Activated CD4-positive, alpha-beta T cell treated with anti-CD3 and anti-CD28 coated beads, Interleukin-2, amount 50 U/mL, for 48 hours (primary cell): ENCODE measurements around the gene CACNB2.
A peak's percentile ranks its signal among the peaks of the same experiment; 100 is the strongest.

Experiments used
- DNase-seq, 2 experiments: peaks; one replicate each; pipeline ENCODE4 v3.0.0-alpha.2; 2020

CACNB2 gene

GRCh38 chr10:18140149-18140956, at the start of gene CACNB2:
Gene CACNB2, plus strand, starts transcription at chr10:18140424.
- DNase-seq = peak in 1 of 2 experiments; percentile 5

GRCh38 chr10:18094332-18094731, 45.9 kb upstream of the CACNB2 start:
- no peak for DNase-seq

GRCh38 chr10:18094793-18095192, 45.4 kb upstream of the CACNB2 start:
- no peak for DNase-seq

GRCh38 chr10:18097524-18097923, 42.7 kb upstream of the CACNB2 start:
- no peak for DNase-seq

GRCh38 chr10:18098201-18098600, 42.0 kb upstream of the CACNB2 start:
- DNase-seq = no peak

DNA sequence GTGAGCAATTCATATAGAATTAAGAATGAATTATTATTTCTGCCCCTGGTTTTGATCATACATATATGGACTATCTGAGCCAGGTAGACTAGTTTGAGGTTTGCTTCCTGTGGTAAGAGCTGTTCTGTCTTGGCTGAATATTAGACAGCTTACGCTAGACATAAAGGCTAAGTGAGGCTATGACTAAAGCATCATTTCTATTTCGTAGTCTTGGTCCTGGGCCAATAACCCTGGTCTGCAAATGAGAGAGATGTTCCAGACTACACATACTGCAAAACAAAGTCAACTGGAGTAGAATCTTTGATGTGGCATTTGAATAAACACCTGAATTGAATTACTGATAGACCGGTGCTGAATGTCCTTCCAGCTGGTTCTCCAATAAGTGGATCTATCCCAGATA, 40.8 kb upstream of the CACNB2 start:
- DNase-seq = no peak

DNA sequence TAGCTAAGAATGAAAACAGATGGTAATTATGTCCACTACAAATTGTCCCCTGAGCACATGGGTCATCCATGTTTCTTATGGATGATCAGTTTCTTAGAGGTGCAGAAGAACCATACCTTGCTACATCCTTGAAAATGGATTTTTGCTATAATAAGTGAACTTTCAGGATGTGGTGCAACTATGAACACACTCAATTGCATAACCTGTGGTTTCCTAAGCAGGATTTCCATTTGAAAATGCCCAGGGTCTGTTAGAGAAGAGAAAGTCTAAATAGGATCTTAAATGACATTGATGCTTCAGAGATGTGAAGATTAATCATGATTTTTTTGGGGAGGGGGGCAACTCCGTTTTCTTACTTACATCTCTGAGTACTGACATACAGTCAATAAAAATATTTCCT, 39.6 kb upstream of the CACNB2 start:
- DNase-seq = no peak

DNA sequence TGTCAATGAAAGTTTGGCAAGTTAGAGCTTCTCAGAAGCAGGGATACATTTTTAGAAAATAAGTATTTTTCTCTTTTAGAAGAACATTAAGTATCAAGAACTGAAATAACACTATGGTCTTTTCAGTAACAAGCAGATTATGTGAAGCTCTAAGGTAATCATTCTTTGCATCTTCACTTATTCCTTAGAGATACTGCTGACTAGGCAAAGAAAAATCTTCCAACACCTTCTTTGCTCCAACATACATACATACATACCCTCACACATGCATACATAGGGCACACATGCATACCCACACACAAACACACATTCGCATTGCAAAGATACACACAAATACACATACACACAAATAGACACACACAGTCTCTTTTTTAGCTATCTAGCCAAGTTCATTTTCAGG, 37.8 kb upstream of the CACNB2 start:
- DNase-seq = no peak

GRCh38 chr10:18104223-18104872, 35.9 kb upstream of the CACNB2 start:
- peak; percentile 55 to 62 for DNase-seq

DNA sequence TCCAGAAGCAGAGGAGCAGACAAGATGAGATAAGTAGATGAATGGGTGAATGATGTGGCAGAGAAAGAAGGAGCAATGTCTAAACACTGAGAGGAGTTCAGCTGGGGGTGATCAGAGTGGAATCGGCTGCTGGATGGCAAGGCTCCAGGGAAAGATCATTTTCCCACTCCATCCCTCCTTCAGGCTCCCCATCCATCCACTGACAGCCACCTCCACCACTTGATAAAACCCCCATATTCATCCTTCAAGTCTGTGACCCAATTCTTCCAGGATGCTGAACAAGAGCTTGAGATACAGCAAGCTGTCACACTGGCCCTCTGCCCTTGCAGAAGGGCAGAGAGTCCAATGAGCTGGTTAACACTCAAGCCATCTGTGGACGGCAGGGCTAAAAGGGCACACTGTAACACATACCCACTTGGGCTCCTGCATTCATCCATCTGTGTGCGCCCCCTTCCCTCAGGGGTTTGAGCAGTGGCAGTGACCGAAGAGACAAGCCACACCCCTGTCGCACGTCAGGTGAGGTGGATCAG, 30.8 kb upstream of the CACNB2 start:
- no peak for DNase-seq

GRCh38 chr10:18113881-18114280, 26.3 kb upstream of the CACNB2 start:
- no peak for DNase-seq

GRCh38 chr10:18117276-18117675, 22.9 kb upstream of the CACNB2 start:
- no peak for DNase-seq

GRCh38 chr10:18122753-18123152, 17.5 kb upstream of the CACNB2 start:
- DNase-seq = no peak

- no peak for DNase-seq
Measured at GRCh38 chr10:18133046-18133445, 7.2 kb upstream of the CACNB2 start.

DNA sequence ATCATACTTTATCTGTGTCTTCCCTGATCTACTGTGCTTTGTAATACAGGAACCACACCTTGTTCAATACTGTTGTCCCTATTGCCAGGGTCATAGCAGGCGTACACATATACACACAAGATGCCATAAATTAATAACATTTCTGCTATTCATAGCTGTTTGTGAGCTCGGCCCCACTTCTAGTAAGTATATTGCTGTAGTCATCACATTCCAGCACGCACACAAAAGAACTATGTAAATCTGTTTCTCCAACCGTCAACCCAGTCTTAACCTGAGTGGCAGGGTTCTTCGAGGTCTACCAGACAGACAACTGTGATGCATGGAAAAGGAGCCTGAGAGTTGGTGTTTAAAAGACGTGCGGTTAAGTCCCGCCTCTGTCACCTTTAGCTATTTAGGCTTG, 5.7 kb upstream of the CACNB2 start:
- no peak for DNase-seq

- no peak for DNase-seq
Measured at GRCh38 chr10:18134921-18135320, 5.3 kb upstream of the CACNB2 start.

GRCh38 chr10:18136073-18136791, 4.0 kb upstream of the CACNB2 start:
- DNase-seq = no peak

GRCh38 chr10:18137111-18137510, 3.1 kb upstream of the CACNB2 start:
- DNase-seq = no peak

DNA sequence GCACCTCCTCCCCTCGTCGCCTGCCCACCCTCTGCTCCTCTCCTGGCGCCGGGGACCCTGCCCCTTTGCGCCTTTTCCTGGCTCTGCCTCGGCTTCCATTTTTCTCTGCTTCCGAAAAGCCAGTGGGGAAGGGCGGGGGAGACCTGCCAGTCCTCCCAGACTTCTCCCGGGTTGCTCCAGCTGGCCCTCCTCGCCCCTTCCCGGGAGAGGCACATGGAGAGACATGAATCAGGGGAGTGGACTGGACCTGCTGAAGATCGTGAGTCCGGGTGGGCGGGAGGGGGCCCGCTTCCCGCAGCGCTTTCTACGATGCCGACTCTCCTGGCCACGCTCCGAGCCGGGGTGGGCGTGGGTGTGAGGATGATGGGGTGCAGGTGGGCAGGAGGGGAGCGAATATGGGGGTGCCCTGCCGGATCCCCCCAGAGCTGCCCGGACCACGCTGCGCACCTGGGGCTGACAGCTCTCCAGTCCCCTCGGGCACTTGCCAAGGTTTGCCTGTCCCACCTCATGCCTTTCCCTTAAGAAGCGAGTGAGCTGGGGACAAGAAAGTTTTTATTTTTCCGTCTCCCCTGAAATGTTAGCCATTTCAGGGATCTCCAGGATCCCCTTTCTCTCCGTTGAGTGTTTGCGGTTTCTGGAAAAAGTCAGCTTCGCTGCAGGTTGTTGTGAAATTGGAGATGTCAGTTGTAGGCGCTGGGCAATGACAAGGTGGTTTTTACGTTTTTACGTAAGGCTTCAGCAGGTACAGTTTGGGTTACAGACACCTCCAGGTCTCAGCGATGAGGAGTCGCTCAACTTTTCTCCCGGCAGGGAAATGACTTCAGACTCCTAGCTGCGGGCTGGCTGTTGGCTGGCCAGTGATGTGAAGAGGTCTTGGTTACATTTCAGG, 977 bp downstream of the CACNB2 start:
- DNase-seq = no peak

GRCh38 chr10:18142151-18142550, 1.9 kb downstream of the CACNB2 start:
- no peak for DNase-seq

- DNase-seq = no peak
Measured at GRCh38 chr10:18144396-18144795, 4.2 kb downstream of the CACNB2 start.

DNA sequence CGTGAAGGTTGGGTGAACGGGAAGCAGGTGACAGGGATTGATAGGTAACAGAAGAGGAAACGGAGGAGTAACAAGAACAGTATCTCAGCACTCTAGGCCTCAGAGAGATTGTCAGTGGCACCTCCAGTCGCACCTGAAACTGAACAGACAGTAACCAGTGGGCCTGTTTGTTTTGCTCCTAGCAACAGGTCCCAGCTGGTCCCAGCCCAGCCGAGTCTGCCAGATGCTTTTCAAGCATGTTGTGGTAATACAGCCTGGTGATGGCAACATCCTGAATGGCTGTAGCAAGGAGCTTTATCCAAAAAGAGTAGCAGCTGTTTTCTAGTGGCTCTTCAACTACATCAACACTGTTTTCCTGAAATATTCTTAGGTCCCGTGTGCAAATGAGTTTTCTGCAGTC, 4.7 kb downstream of the CACNB2 start:
- no peak for DNase-seq

DNA sequence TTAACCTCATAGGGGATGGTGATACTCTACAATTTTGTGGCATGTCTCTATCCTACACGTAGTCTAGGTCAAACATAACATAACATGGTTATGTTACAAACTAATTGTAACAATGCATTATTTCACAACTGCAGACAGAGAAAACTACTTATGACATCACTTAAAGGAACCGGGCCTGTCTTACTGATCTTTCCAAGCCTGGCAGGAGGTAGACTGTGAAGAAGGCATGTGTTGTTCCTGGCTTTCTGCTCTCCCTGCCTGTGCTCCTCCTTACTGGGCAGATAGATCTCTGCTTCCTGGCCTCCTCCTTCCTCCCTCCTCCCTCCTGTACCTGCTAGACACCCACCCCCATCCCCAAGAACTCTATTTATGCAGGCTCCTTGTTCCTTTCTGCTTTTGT, 5.4 kb downstream of the CACNB2 start:
- DNase-seq = no peak
